Keratinocyte (primary cell): ENCODE measurements around the gene DNAJB2. TPM values are rescaled to one million over a fixed set of nuclear protein-coding genes. Genes with fewer than 3 reads are reported as not detected.
A peak's percentile ranks its signal among the peaks of the same experiment; 100 is the strongest.

Experiments used
- DNase-seq: peaks from one replicate; pipeline ENCODE4 v3.0.0-alpha.2; 2011; ENCODE audit warnings: low read depth, missing footprints, low spot score
- FAIRE-seq: peaks from 2 replicates; lab custom pipeline; 2011; peaks lifted over from hg19 to GRCh38; lab: Jason Lieb, UNC
- H2AFZ ChIP-seq: 2 replicates; pipeline ENCODE4 v1.6.0; 2012; ENCODE audit warnings: low read length, control low read depth, inconsistent platforms; ENCODE audit not compliant: control insufficient read depth
- H3K27ac ChIP-seq: 2 replicates; pipeline ENCODE4 v1.5.1; 2011; ENCODE audit warnings: low read length; ENCODE audit not compliant: control insufficient read depth, insufficient read depth
- H3K27me3 ChIP-seq: 3 replicates; pipeline ENCODE4 v1.6.0; 2011; ENCODE audit warnings: low read length; ENCODE audit not compliant: control insufficient read depth, insufficient read depth; ENCODE audit errors: extremely low read depth
- H3K36me3 ChIP-seq, 2 experiments: 2 replicates in 1 of 2; 3 replicates in 1 of 2; pipeline ENCODE4 v1.5.1; 2011; ENCODE audit warnings: low read length in 2 of 2, mild to moderate bottlenecking in 1 of 2; ENCODE audit not compliant: control insufficient read depth in 2 of 2, insufficient read depth in 2 of 2; ENCODE audit errors: extremely low read depth in 1 of 2
- H3K4me1 ChIP-seq: 3 replicates; pipeline ENCODE4 v1.5.1; 2011; ENCODE audit warnings: low read length; ENCODE audit not compliant: control insufficient read depth, insufficient read depth; ENCODE audit errors: extremely low read depth
- H3K4me2 ChIP-seq: 3 replicates; pipeline ENCODE4 v1.6.0; 2011; ENCODE audit warnings: low read depth, low read length; ENCODE audit not compliant: control insufficient read depth, insufficient read depth; ENCODE audit errors: extremely low read depth
- H3K4me3 ChIP-seq, 3 experiments: fragments of 200-600 bp in 1 of 3; sonication (generic) in 1 of 3; 2 replicates in 2 of 3; 3 replicates in 1 of 3; pipeline ENCODE4 v1.5.1; 2011 to 2016; ENCODE audit warnings: low read length in 3 of 3, mild to moderate bottlenecking in 3 of 3, control low read depth in 2 of 3, inconsistent platforms in 1 of 3, low read depth in 1 of 3, mixed read lengths in 1 of 3, mixed run types in 1 of 3, moderate library complexity in 1 of 3; ENCODE audit not compliant: control insufficient read depth in 2 of 3, insufficient read depth in 2 of 3; ENCODE audit errors: extremely low read depth in 1 of 3
- H3K79me2 ChIP-seq: 2 replicates; pipeline ENCODE4 v1.6.0; 2012; ENCODE audit warnings: low read length; ENCODE audit not compliant: control insufficient read depth, insufficient read depth
- H3K9ac ChIP-seq: 3 replicates; pipeline ENCODE4 v1.6.0; 2011; ENCODE audit warnings: low read length; ENCODE audit not compliant: control insufficient read depth, insufficient read depth; ENCODE audit errors: extremely low read depth
- H3K9me1 ChIP-seq: 3 replicates; pipeline ENCODE4 v1.6.0; 2011; ENCODE audit warnings: low read length; ENCODE audit not compliant: control insufficient read depth, insufficient read depth; ENCODE audit errors: extremely low read depth
- H3K9me3 ChIP-seq: 2 replicates; pipeline ENCODE4 v1.5.1; 2012; ENCODE audit warnings: low read depth, low read length; ENCODE audit not compliant: control insufficient read depth
- H4K20me1 ChIP-seq: 3 replicates; pipeline ENCODE4 v1.6.0; 2011; ENCODE audit warnings: low read length; ENCODE audit not compliant: control insufficient read depth, insufficient read depth; ENCODE audit errors: extremely low read depth
- CTCF ChIP-seq, 3 experiments: IDR thresholded peaks in 1 of 3; conservative IDR thresholded peaks in 1 of 3; optimal IDR thresholded peaks in 1 of 3; 2 replicates in 2 of 3; 3 replicates in 1 of 3; pipeline versions ENCODE3 to v1.5.1; 2011; ENCODE audit warnings: low read length in 3 of 3, mild to moderate bottlenecking in 3 of 3, moderate library complexity in 2 of 3, control low read depth in 1 of 3, inconsistent platforms in 1 of 3; ENCODE audit not compliant: insufficient read depth in 2 of 3; ENCODE audit errors: extremely low read depth in 1 of 3
- EZH2 ChIP-seq: IDR thresholded peaks from one replicate; pipeline ENCODE4 v1.6.1; 2012; ENCODE audit warnings: inconsistent platforms, mild to moderate bottlenecking, low read length, moderate library complexity
- dilution Hi-C: fragments of 300-500 bp; cut with MboI; formaldehyde crosslinking; loops from one replicate; pipeline ENCODE4 v1.7.0; 2020; ENCODE audit warnings: low sequenced_read_pairs; ENCODE audit not compliant: extremely low pct_ligation_motif_present
- polyA minus RNA-seq, 3 experiments: library from RNA; depleted of rRNA, polyadenylated mRNA; stranded (reverse); fragments of >200 nt; gene quantifications; 1 replicate in 1 of 3; 2 replicates in 1 of 3; 3 replicates in 1 of 3; pipeline ENCODE4 v1.2.3, GENCODE V29; 2011
- polyA plus RNA-seq, 5 experiments: library from polyadenylated mRNA; depleted of rRNA in 3 of 5; stranded (reverse) in 3 of 5; stranded (forward) in 1 of 5; unstranded in 1 of 5; fragments of >200 nt; gene quantifications; 1 replicate in 1 of 5; 2 replicates in 3 of 5; 3 replicates in 1 of 5; pipeline versions ENCODE4 v1.2.1 to v1.2.3, GENCODE V29; 2011 to 2012; ENCODE audit warnings: missing spikeins in 2 of 5, low read depth in 1 of 5, low replicate concordance in 1 of 5

The DNAJB2 gene
- polyA plus RNA-seq (35.4 to 75.5 TPM (median 51.7 TPM) in 3 replicates), polyA minus RNA-seq (32.0 to 81.5 TPM (median 58.7 TPM) in 3 replicates)
- polyA plus RNA-seq (2011; ENCODE audit: low read depth), result 51.5 TPM
- polyA plus RNA-seq (2011; cell fraction: cytosol; rRNA removed), result 38.8 and 44.1 TPM in 2 replicates
- polyA plus RNA-seq (2011; cell fraction: nucleus; rRNA removed), result 70.8 and 71.6 TPM in 2 replicates
- 45.9 and 67.3 TPM in 2 replicates for polyA plus RNA-seq (2012; ENCODE audit: low replicate concordance)
- polyA minus RNA-seq (2011; cell fraction: cytosol; rRNA and poly(A)+ RNA removed), result 29.4 TPM
- 32.8 and 46.7 TPM in 2 replicates for polyA minus RNA-seq (2011; cell fraction: nucleus; rRNA and poly(A)+ RNA removed)

GRCh38 chr2:219279151-219279915, at the start of gene DNAJB2:
DNAJB2 (plus strand) TSS chr2:219279366; CDS start chr2:219279834, 468 bp downstream.
- no peaks in the 10 kb centered on the region for H3K9me1 ChIP-seq
- H3K4me2 ChIP-seq, result peak within 1 kb of the TSS; percentile 98
- H3K9ac ChIP-seq, result peak within 1 kb of the TSS; percentile 86
- H2AFZ ChIP-seq, result peak within 1 kb of the TSS; percentile 84
- peaks cover 7% of the 10 kb centered on the region for H3K79me2 ChIP-seq
- peaks cover 41% of the 10 kb centered on the region for H3K4me1 ChIP-seq
- peak; percentile 43 for FAIRE-seq
- TF ChIP-seq EZH2 (no peak), CTCF (optimal IDR thresholded peaks at IDR 0.05 in 1 of 3, IDR thresholded peaks at IDR 0.05 in 1 of 3, conservative IDR thresholded peaks at IDR 0.05 in 1 of 3; ENCODE audit: extremely low read depth in 1 of 3, insufficient read depth in 2 of 3, low read length in 3 of 3) (peak in 1 of 3 experiments; percentile 3)
- H3K4me3 ChIP-seq, result peak within 1 kb of the TSS; percentile 48 to 88 (median 88)
- no peaks in the 10 kb centered on the region for H3K27me3 ChIP-seq
- DNase-seq, result peak; percentile 95
- H3K36me3 ChIP-seq, result peaks cover 17 to 24% of the 10 kb centered on the region in 2 experiments
- H3K27ac ChIP-seq, result peak within 1 kb of the TSS; percentile 97
- dilution Hi-C loops, result no loop called here
- no peaks in the 10 kb centered on the region for H3K9me3 ChIP-seq
- no peaks in the 10 kb centered on the region for H4K20me1 ChIP-seq

- Histone ChIP-seq H3K9ac (peak overlapping the region; percentile 94), H3K4me3 (peak overlapping the region; percentile 74 to 90 (median 83)), H3K9me3 (no peaks in the 10 kb centered on the region), H3K36me3 (peaks cover 29 to 40% of the 10 kb centered on the region in 2 experiments), H3K4me2 (peak overlapping the region; percentile 70), H4K20me1 (no peaks in the 10 kb centered on the region), H2AFZ (peak overlapping the region; percentile 45), H3K9me1 (peaks cover 3% of the 10 kb centered on the region), H3K79me2 (peaks cover 35% of the 10 kb centered on the region), H3K27me3 (no peaks in the 10 kb centered on the region), H3K4me1 (peaks cover 19% of the 10 kb centered on the region), H3K27ac (peak overlapping the region; percentile 91)
- TF ChIP-seq EZH2 (no peak), CTCF (optimal IDR thresholded peaks at IDR 0.05 in 1 of 3, IDR thresholded peaks at IDR 0.05 in 1 of 3, conservative IDR thresholded peaks at IDR 0.05 in 1 of 3; ENCODE audit: extremely low read depth in 1 of 3, insufficient read depth in 2 of 3, low read length in 3 of 3) (no peak)
- FAIRE-seq (peak; percentile 36), DNase-seq (no peak)
- dilution Hi-C loops, result no loop called here
These were observed 49.1 kb upstream of the DNAJB2 start for GRCh38 chr2:219230059-219230540.
